Measurements from ENCODE around the gene LGALS7B.
"Not testable (repeated sequence)": the region's sequence is repeated elsewhere in the genome, so short reads cannot be mapped to it uniquely, and the experiment has no call there.

DNA sequence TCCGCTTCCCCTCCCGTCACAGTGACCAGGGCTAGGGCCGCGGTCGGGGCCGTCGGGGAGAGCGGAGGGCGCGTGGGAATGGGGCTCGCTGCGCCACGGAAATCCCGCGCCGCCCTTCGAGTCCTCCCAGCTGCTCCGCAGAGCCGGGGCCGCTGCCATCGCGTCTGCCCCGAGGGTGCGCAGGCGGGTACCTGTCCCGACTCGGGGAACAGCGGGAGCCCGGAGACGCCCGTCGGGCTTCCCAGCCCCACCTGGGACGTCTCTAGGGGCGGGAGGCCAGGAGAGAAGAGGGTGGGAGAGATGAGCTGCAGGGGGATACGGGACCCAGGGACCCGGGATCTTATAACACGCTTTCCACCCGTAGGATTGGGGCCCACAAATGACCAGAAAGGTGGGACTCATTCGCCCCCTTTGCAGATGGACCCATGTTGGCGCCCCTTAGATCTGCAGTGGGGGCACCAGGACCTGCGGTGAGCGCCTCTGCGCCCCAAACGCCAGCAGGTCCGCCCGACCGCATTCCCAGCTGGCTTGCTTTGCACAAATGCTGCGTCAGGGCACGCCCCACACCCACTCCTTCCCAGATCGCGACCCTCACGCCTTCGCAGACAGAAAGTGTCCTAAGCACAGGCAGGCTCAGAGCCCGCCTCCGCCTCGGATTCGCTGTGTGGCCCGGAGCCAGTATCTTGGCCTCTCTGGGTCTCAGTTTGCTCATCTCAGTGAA, 18.6 kb upstream of the LGALS7B start:
- TF ChIP-seq, protein P1, sequence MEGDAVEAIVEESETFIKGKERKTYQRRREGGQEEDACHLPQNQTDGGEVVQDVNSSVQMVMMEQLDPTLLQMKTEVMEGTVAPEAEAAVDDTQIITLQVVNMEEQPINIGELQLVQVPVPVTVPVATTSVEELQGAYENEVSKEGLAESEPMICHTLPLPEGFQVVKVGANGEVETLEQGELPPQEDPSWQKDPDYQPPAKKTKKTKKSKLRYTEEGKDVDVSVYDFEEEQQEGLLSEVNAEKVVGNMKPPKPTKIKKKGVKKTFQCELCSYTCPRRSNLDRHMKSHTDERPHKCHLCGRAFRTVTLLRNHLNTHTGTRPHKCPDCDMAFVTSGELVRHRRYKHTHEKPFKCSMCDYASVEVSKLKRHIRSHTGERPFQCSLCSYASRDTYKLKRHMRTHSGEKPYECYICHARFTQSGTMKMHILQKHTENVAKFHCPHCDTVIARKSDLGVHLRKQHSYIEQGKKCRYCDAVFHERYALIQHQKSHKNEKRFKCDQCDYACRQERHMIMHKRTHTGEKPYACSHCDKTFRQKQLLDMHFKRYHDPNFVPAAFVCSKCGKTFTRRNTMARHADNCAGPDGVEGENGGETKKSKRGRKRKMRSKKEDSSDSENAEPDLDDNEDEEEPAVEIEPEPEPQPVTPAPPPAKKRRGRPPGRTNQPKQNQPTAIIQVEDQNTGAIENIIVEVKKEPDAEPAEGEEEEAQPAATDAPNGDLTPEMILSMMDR (IDR thresholded peaks at IDR 0.05), result not testable (repeated sequence)
- not testable (repeated sequence) for TF ChIP-seq POLR2AphosphoS5, POLR2A (IDR thresholded peaks at IDR 0.05)

Data from prostate gland (tissue), 2 donors.